T-helper 22 cell (primary cell): ENCODE results near the gene BEAN1.

Experiments used
- DNase-seq: peaks from one replicate; pipeline ENCODE4 v3.0.0-alpha.2; 2020; ENCODE audit warnings: low read depth

Gene BEAN1

DNA sequence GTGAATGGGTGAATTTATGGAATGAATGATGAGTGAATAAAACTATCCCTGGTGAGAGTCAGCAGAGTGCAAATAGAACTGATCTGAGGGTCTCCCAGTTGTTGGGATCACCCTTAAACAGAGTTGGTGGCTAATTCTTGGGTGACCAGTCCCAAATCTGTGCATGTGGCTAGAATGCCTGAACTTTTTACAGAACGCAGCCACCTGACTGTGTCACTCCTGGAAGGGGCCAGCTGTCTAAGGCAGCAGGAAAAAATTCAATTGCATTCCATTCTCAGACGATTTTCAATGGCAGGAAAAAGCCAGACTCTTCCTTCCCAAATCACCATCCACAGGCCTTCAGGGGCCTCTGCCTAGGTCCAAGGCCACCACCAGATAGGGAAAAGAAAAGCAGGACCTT lies 43.5 kb downstream of the BEAN1 start:
- DNase-seq, result no peak

DNA sequence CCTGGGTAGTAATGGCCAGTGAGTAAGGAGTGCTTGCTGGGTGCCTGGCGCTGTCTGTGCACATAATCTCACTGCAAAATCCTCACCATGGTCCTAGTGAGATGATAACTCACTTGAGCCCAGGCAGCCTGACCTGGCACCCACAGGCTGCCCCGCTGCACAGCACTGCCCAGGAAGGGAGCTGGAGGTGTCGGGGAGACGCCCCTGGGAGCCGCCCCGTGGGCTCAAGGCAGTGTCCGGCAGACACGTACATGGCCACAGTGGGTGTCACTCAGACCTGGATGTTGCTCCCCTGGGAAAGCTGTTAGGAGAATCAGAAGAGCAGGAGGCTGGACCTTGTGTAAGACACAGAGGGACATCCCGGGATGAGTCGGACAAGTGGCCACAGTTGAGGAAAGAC lies 44.2 kb downstream of the BEAN1 start:
- DNase-seq, result no peak

DNA sequence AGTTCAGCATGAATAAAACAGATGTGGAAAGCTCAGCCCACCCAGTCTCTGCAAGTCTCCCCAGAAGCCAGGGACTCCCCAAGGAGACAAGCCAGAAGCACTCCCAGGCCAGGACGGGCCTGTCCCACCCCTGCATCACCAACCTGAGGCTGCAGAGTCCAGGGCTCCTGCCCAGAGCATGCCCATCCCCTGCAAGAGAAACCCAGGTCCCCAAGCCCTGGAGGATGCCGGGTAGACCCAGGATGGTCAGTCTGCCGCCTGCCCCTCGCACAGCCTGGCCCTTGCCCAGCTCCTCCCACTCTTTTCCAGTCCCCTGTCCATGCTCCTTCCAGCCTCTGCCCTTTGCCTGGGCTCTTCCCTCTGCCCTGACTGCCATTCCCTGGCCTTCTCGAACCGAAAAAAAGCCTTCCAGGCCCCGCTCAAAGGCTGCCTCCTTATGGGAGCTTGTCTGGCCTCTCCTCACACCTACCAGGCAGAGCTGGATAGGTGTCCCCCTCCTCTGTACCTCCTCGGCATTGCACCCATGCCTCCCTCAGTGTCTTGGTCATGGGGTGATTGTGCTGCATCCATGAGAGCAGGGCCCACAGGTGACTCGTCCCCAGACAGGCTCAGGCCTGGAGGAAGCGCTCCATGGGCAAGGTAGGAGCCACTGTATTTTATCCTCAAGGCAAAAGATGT lies 44.8 kb downstream of the BEAN1 start:
- DNase-seq, result no peak

DNA sequence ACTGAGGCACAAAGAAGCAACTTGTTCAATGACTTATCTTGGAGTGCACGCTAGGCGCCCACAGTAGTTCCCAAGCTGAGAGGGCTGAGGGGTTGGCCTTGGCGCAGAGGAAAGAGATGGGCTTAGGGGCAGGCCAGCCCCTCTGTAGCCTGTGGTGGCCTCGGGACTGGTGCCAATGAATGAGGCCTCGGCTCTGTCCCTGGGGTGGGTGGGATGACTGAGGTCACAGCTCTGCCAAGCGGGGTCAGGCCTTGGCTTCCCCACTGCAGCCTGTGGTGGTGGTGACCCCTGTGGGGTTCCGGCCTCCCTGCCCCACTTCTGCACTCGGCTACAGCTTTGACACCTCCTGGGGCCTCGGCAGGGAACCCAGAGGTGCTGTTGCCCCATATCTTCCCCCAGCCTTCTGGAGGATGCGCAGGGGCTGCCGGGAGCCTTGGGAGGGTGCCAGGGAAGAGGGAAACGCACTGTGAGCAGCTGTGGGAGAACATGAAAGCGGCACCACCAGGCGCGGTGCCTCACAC lies 46.0 kb downstream of the BEAN1 start:
- DNase-seq, result no peak

DNA sequence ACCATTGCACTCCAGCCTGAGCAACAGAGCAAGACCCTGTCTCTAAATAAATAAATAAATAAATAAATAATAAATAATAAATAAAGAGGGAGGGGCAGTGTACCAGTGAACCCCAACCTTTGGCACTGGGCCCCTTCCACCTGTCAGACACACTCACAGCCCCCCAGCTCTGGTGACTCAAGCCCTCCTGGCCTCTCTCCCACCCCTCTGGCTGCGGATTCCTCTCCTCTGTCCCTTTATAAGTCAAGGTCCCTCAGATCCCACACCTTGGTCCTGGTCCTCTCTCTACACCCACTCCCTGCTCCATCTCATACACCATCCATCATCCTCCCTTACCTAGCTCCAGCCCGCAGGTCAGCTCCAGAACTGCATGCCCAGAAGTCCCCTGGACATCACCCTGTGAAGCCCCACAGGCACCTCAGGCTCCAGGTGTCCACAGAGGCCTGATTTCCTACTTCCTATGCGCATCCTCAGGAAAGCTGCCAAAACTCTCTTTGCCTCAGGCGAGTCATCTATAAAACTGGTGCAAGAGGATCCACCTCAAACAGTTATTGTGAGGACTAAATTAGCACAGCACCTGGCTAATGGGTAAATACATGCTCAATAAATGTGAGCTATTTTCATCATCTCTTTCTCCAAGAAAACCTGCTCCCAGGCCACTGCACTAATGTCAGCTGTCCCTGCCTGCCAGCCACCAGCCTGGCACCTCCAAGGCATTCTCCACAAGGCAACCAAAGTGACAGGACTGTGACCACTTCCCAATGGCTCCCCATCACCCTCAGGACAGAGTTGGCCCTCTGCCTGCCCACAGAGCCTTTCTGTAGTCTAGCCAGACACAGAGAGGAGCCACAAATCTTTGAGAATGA lies 46.8 kb downstream of the BEAN1 start:
- no peak for DNase-seq

DNA sequence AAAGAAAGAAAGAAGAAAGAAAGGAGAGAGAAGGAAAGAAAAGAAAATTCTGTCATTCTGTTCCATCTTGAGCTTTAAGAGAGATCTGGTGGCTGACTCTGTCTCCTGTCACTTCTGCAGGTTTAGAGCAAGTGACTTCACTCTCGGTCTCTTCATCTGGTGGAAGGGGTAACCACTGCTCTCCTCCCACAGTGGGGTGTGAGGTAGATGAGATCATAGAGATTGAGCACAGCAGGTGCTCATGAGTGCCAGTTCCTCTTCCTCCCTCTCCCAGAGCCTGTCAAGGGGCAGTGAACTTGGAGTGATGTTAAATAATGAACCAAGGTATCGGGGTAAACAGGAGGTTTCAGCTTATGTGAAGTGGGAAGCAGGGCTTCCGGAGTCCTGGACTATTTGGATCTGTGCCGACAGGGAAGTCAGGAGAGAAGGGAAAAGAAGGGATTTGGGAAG lies 47.7 kb downstream of the BEAN1 start:
- peak; percentile 16 for DNase-seq

DNA sequence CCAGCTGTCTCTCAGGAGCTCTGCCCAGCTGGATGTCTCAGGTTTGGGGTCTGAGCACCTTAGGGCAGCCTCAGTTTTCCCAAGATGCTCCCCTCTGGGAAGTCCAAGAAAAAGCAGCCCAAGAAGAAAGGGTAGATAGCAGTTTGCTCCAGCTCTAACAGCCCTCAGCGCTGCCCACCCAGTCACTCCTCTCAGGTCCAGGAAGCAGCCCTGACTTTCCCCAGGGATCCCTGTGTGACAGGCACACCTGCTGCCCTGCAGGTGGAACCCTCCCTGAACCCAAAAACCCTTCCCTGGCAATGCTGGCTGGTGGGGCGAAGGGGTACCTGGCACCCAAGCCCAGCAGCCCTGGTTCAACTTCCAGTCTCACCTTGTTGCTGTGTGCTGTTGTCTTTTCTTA lies 48.1 kb downstream of the BEAN1 start:
- DNase-seq, result no peak

DNA sequence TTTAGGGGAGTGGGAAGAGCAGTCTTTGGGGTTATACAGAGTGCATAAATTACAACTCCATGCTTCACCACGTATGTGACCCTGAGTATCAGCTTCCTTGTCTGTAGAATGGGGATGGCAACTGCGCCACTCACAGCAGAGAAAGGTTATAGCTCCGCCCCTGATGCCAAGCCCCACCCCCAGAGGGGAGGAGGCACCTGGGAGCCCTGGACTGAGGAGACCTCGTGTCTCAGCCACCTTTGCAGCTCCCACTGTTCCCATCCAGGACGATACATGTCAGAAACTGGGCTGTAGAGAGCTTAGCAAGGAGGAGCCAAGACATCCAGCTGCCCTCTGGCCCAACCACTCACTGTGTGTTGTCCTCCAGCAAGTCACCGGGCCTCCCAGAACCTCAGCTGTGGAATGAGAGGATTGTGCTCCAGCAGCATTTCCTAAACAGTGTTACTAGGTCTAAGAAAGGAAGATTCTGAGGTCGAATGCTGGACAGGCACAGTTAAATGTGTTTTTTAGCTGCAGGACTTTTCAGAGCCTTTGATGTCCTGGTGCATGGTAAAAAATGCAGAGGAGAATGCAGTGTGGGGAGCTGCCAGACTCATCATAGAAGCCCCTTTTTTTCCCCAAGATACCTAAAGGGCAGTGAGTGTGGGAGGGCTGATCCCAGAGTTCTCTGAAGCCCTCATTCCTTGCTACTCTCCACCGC lies 49.4 kb downstream of the BEAN1 start:
- DNase-seq, result no peak

DNA sequence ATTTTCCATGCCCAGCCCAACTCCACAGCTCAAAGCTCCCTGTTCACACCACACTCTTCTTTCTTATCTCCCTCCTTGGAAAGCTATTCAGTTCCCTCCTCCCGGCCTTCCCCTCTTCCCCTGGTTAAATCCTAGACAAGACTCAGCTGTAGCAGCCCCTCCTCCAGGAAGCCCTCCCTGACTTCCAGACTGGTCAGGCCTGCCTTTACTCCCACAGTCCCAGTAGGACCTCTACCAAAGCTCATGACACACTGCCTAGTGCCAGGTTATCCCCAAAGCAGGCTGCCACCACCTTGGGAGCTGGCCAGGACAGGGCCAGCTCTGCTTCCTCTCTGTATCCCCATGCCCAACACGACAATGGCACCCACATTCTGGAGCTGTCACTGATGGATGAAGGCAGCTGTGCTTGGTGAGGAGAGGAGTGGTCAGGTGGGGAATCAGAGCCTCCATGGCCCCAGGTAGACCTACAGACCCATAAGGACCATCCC lies 50.0 kb downstream of the BEAN1 start:
- DNase-seq, result no peak

DNA sequence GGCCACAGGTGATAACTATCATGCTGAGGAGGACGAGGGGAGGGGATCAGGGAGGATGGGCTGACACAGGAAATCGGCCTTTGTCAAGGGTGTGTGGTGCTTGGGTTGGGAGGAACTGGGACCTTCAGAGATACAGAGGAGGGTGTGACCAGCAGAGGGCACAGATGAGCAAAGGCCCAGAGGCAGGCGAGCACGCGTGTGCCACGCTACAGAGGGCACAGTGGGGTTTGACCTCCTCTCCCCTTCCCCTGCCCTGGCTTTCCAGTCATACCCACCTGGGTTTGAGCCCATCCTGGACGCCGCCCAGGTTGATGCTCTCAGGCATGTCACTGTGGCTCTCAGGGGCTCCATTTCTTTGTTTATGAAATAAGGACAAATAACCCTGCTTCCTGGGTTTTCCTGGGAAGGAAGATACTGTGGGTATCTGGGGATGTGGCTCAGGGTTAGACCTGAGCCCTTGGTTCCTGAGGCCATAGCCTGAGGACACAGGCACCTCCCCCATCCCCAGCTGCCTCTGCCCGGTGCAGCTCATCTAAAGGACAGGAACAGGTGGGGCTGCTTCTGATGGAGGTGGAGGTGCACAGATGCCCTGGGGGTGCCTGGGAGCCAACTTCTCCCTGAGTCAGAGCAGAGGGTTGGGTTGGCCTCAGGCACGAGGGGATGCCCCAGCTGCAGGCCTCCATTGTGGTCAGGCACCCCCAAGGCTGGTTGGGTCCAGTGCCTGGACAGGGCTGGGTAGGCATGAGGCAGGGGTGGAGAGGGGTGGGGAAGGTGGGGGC lies 51.8 kb downstream of the BEAN1 start:
- DNase-seq, result peak; percentile 37

DNA sequence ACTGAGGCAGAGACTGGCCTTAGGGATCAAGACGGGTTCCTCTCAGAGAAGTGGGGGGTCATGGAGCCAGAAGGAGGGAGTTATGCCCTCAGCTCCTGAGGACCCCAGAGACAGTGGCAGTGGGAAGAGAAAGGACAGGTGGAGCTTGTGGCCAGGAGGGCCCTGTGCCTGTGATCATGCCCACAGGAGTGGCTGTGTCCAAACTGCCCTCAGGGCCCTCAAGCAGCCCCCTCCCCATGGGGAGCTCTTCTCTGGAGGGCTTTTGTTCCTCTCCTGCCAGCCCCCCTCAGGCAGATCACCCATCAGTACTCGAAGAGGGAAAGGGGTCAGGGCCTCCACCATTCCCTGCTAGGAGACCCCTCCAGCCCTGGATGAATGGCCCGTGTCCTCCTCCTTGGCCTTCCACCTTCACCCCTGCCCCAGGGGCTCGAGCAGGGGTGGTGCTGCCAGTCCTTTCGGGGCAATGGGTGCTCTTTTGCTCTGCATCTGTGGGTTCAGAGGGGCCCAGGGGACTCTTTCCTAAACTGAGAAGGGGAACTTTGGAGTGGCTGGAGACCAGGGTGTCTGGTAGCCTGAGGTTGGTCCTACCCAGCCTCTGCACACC lies 52.7 kb downstream of the BEAN1 start:
- DNase-seq, result no peak

DNA sequence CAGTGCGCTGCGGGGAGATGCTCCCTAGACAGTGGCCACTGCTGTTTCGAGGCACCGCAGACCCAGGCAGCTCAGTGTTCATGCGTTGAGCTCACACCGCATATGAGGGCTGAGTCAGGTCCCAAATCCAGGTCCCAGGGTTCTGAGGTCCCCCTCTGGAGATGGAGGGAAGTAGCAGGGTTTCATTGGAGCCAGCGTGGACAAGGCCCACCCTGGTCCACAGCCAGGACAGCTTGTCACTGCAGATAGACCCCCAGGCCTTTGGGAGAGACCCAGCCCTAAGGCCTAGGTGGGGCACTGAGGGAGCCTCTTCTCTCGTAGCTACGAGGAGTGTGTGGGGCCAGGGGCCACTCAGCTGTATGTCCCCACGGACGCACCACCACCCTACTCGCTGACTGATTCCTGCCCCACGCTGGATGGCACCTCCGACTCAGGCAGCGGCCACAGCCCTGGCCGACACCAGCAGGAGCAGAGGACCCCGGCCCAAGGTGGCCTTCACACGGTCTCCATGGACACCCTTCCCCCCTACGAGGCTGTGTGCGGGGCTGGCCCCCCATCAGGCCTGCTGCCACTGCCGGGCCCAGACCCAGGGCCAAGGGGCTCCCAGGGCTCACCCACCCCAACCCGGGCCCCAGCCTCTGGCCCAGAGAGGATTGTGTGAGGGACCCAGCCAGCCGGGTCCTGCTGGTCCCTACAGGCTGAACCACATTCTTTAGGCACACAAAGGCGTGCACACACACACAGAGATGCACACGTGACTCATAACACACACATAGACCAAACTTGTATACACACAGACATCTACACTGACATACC lies 53.4 kb downstream of the BEAN1 start:
- no peak for DNase-seq

DNA sequence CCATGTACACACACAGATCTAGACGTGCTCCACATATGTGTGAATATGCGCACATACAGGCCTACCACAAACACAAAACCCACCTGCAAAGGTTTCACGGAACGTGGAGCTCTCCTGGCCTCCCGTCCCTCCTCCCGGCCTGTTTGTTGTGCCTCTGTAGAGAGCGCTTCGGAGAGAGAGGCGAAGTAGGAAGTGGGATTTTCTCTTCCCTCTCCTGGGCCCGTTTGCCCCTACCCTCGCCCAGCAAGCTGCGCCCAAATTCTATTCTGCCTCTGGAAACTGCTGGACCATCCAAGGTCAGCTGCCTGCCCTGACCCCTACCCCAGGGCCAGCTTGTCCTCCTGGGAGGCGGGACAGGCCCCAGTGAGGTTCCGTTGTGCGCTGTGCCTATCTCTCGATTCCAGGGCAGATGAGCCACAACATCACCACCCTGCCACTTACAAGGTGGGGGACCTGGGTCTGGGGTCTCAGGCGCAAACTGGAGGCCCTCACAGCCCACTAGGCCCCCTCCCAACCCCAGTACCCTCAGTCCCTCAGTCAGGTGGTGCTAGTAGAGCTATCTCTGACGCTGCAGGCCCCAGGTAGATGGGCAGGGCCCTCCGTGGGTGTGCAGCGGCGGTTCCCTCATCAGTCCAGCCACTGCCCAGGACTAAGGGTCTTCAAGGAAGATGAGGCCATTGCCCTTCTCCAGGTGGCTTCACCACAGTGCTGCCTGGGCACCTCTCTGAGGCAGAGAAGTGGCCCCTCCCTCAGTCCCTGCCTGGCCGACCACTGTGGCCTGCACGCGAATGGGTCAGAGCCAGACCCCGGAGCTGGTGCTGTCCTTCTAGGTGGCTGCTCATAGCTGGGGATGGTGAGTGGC lies 54.2 kb downstream of the BEAN1 start:
- DNase-seq, result no peak

DNA sequence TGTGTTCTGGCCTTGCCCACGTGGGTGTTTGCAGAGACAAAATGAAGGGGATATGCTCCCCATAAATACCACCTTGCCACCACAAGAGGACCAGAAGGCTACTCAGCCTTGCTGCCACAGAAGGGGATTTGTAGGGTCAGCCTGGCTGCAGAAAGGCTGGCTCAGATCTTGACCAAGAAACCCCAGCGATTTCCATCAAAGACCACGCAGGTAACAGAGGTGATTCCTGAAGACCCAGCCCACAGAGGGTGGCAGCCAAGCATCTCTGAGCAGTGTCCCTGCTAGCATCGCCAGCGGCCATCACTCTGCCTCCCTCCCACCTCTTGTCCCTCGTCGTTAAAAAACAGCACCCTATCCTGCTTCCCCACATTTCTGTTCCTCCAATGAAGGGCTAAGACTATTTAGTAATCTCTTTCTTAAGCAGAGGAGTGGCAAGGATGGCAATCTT lies 54.9 kb downstream of the BEAN1 start:
- no peak for DNase-seq

DNA sequence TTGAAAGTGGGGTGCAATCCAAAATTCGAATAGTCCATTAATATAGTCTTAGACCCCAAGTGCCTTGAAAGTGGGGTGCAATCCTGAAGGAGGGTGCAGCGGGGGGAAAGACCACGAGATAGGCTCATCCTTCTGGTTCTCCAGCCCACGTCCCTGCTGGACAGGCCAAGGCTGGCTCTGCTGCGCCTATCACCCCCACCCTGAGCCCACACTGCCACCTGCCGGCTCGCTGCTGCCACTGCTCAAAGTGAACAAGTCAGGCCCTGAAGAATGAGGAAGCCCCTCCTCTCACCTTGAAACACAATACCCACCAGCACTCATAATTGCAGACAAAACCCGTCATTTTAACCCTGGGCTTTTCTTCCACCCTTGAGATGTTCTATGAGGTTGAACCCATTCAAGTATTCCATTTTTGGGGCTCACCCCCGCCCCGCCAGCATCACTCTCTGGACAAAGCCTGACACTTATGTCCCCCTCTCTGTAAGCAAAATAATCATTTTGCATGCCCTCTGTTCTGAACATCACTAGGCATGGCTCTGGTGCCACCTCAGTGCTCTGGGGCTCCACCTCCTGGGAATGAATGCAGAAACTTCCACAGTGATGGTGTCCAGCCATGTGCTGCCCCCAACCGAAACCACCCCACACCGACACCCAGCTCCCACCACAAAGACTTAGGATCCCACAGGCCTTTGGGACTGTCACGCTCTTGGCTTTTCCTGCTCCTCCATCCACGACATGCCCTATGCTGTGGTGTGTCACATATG lies 56.8 kb downstream of the BEAN1 start:
- peak; percentile 39 for DNase-seq

DNA sequence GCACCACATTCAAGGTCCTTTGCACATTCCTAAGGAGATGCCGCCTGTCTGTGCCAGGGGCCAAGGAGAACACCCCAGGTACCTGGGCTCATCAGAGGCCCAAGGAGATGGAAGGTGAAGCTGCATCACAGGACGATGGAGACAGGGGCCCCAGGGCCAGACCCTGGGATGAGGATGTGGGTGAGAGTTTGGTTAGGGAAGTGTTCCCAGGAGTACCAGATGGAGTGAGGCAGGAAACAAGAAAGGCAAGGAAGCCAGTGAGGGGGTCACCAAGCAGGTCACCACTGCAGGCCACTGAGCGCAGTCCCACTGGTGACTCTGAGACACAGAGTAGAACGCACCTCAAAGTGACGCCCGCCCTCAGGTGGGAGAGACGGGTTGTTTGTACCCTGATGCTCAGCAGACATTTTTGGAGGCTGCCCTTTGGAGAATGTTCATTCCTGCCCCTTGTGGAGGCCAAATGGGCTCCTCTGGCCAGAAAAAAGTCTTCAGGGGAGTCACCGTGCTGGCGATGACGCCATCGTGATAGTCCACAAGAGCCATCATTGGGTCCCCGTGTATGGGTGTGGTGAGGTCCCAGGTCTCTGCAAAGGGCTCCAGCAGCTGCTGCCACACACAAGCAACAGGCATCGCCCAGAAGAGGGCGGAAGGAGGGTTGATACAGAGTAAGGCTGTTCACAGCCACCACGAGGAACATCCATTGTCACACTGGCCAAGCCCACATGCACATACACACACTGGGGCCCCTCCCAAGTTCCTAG lies 57.5 kb downstream of the BEAN1 start:
- DNase-seq, result no peak

DNA sequence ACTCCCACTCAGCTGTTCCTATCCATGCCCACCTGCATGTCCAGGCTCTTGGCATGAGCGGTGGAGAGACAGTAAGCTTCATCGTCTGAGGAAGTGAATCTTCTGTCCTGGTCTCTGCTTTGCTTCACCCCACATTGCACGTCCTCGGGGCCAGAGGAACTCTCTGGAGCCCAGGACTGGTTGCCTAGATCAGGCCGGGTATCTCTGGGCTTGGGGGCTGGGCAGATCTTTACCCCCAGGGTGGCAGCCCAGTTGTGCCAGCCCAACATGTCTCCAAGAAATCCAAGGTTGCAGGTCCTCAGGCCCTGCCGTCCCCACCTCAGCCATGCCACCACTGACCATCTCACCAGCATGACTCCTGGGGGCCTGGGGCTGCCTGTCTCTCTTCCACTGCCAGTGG lies 58.3 kb downstream of the BEAN1 start:
- DNase-seq, result no peak
